ENCODE data around the gene AGTR1. TPM values are rescaled to one million over a fixed set of nuclear protein-coding genes. Genes with fewer than 3 reads are reported as not detected.
A peak's percentile ranks its signal among the peaks of the same experiment; 100 is the strongest.

AGTR1 gene
- total RNA-seq, 1 donor from 2014 or later: not detected

- Mint-ChIP-seq H3K27ac (no peak overlapping the region), H3K9me3 (no peaks in the 10 kb centered on the region), H3K4me3 (no peak overlapping the region), H3K27me3 (ENCODE audit: insufficient read depth, low read depth) (no peaks in the 10 kb centered on the region), H3K4me1 (peaks cover 7% of the 10 kb centered on the region), H3K36me3 (no peaks in the 10 kb centered on the region)
- Histone ChIP-seq H2AFZ (replicated peaks) (peak overlapping the region; percentile 41), H3K9ac (no peak overlapping the region), H3F3A (ENCODE audit: low read depth) (no peaks in the 10 kb centered on the region), H3K36me3 (no peaks in the 10 kb centered on the region), H4K20me1 (ENCODE audit: low read depth) (no peaks in the 10 kb centered on the region), H3K27me3 (no peaks in the 10 kb centered on the region), H3K4me3 (no peak overlapping the region), H3K4me1 (peaks cover 9% of the 10 kb centered on the region), H3K79me2 (ENCODE audit: low read depth) (no peaks in the 10 kb centered on the region), H3K9me3 (ENCODE audit: low read depth) (no peaks in the 10 kb centered on the region), H3K4me2 (no peak overlapping the region), H3K27ac (no peak overlapping the region)
- TF ChIP-seq EZH2 (IDR thresholded peaks at IDR 0.05) (no peak), EZH2phosphoT487 (IDR thresholded peaks at IDR 0.05) (no peak), CTCF (IDR thresholded peaks at IDR 0.05) (no peak)
- peak; percentile 29 for DNase-seq (ENCODE audit: low spot score)
Measured at GRCh38 chr3:148742118-148742517, 44.4 kb downstream of the AGTR1 start.

- no peaks in the 10 kb centered on the region for H4K20me1 ChIP-seq (ENCODE audit: low read depth)
- H3K4me3 Mint-ChIP-seq: no peak overlapping the region
- no peaks in the 10 kb centered on the region for H3K9me3 Mint-ChIP-seq
- H3F3A ChIP-seq (ENCODE audit: low read depth): no peaks in the 10 kb centered on the region
- TF ChIP-seq EZH2phosphoT487 (IDR thresholded peaks at IDR 0.05) (no peak), CTCF (IDR thresholded peaks at IDR 0.05) (no peak), EZH2 (IDR thresholded peaks at IDR 0.05) (no peak)
- no peaks in the 10 kb centered on the region for H3K27me3 Mint-ChIP-seq (ENCODE audit: insufficient read depth, low read depth)
- H3K9ac ChIP-seq: no peak overlapping the region
- no peak overlapping the region for H3K27ac ChIP-seq
- H3K27me3 ChIP-seq: no peaks in the 10 kb centered on the region
- no peaks in the 10 kb centered on the region for H3K36me3 Mint-ChIP-seq
- DNase-seq (ENCODE audit: low spot score): no peak
- H3K4me3 ChIP-seq: no peak overlapping the region
- no peak overlapping the region for H3K4me2 ChIP-seq
- H3K4me1 Mint-ChIP-seq: peaks cover 7% of the 10 kb centered on the region
- no peak overlapping the region for H3K27ac Mint-ChIP-seq
- no peak overlapping the region for H2AFZ ChIP-seq (replicated peaks)
- no peaks in the 10 kb centered on the region for H3K36me3 ChIP-seq
- no peaks in the 10 kb centered on the region for H3K79me2 ChIP-seq (ENCODE audit: low read depth)
- H3K4me1 ChIP-seq: peaks cover 9% of the 10 kb centered on the region
- H3K9me3 ChIP-seq (ENCODE audit: low read depth): no peaks in the 10 kb centered on the region
Measured at GRCh38 chr3:148746053-148746452, 48.4 kb downstream of the AGTR1 start.

DNA sequence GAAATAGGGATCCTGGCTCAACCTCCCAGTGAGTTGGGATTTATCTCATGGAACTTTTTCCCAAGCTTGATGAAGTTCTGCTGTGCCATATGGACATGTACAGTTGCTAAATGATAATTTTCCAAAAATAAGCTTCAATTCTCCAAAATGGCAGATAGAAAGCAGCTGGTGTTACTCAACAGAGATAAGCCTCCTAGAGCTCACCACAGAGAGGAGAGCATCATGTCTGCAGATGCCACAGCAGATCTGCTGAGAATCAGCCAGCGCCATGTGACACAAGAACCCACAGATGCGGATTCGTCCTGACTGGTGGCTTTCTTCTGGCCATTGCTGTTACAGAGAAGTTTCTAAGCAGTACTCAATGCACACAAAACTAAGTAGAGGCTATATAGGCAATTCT, 50.6 kb downstream of the AGTR1 start:
- H3K27me3 Mint-ChIP-seq (ENCODE audit: insufficient read depth, low read depth): no peaks in the 10 kb centered on the region
- Histone ChIP-seq H4K20me1 (ENCODE audit: low read depth) (no peaks in the 10 kb centered on the region), H3K4me1 (no peaks in the 10 kb centered on the region), H3K4me3 (no peak overlapping the region), H3K9ac (no peak overlapping the region), H3K36me3 (no peaks in the 10 kb centered on the region), H3K4me2 (no peak overlapping the region), H3K27me3 (no peaks in the 10 kb centered on the region), H3K9me3 (ENCODE audit: low read depth) (no peaks in the 10 kb centered on the region), H2AFZ (replicated peaks) (no peak overlapping the region), H3K79me2 (ENCODE audit: low read depth) (no peaks in the 10 kb centered on the region), H3F3A (ENCODE audit: low read depth) (no peaks in the 10 kb centered on the region), H3K27ac (no peak overlapping the region)
- H3K36me3 Mint-ChIP-seq: no peaks in the 10 kb centered on the region
- no peaks in the 10 kb centered on the region for H3K4me1 Mint-ChIP-seq
- no peak overlapping the region for H3K27ac Mint-ChIP-seq
- peaks cover under 1% of the 10 kb centered on the region for H3K9me3 Mint-ChIP-seq
- TF ChIP-seq EZH2 (IDR thresholded peaks at IDR 0.05): no peak
- TF ChIP-seq CTCF (IDR thresholded peaks at IDR 0.05): no peak
- no peak for TF ChIP-seq EZH2phosphoT487 (IDR thresholded peaks at IDR 0.05)
- no peak overlapping the region for H3K4me3 Mint-ChIP-seq
- DNase-seq (ENCODE audit: low spot score): no peak

Measured in neural progenitor cell (in vitro differentiated cells).